Lower leg skin (tissue), 3 donors: ENCODE results near the gene GTPBP6.
"Not testable (repeated sequence)": the region's sequence is repeated elsewhere in the genome, so short reads cannot be mapped to it uniquely, and the experiment has no call there.

Experiments
- POLR2A ChIP-seq, 2 donors: fragments of 450-650 bp; IDR thresholded peaks; one replicate each; pipeline ENCODE4 v1.6.1; 2016 to 2017; ENCODE audit warnings: antibody characterized with exemption in 2 of 2, mild to moderate bottlenecking in 1 of 2, moderate library complexity in 1 of 2
- TF ChIP-seq, protein P1 (sequence below), 3 donors: fragments of 450-650 bp; IDR thresholded peaks; one replicate each; pipeline ENCODE4 v1.5.1; 2016; ENCODE audit warnings: antibody characterized with exemption in 3 of 3, mild to moderate bottlenecking in 3 of 3, moderate library complexity in 2 of 3

- not testable (repeated sequence) for TF ChIP-seq POLR2A (IDR thresholded peaks at IDR 0.05)
- TF ChIP-seq, protein P1, sequence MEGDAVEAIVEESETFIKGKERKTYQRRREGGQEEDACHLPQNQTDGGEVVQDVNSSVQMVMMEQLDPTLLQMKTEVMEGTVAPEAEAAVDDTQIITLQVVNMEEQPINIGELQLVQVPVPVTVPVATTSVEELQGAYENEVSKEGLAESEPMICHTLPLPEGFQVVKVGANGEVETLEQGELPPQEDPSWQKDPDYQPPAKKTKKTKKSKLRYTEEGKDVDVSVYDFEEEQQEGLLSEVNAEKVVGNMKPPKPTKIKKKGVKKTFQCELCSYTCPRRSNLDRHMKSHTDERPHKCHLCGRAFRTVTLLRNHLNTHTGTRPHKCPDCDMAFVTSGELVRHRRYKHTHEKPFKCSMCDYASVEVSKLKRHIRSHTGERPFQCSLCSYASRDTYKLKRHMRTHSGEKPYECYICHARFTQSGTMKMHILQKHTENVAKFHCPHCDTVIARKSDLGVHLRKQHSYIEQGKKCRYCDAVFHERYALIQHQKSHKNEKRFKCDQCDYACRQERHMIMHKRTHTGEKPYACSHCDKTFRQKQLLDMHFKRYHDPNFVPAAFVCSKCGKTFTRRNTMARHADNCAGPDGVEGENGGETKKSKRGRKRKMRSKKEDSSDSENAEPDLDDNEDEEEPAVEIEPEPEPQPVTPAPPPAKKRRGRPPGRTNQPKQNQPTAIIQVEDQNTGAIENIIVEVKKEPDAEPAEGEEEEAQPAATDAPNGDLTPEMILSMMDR (IDR thresholded peaks at IDR 0.05) = not testable (repeated sequence)
Measured at GRCh38 chrX:305781-306613, 12.6 kb downstream of the GTPBP6 start.
